CD4-positive, alpha-beta T cell (primary cell): ENCODE results near the gene KLHL35. TPM values are rescaled to one million over a fixed set of nuclear protein-coding genes. Genes with fewer than 3 reads are reported as not detected.

Experiments used
- ATAC-seq: fragments of 200-7000 bp; cut with Tn5 transposase; one replicate; pipeline ENCODE4 v1.10.0; 2022; ENCODE audit warnings: mild to moderate bottlenecking; ENCODE audit not compliant: poor library complexity
- CTCF ChIA-PET: fragments of 350-600 bp; sonication (Branson Sonifier 250); formaldehyde crosslinking; loops from one replicate; lab custom pipeline; 2021; ENCODE audit warnings: antibody characterized with exemption, inconsistent platforms; lab: Charles Lee
- POLR2A ChIA-PET: fragments of 350-600 bp; sonication (Branson Sonifier 250); formaldehyde crosslinking; loops from one replicate; lab custom pipeline; 2021; ENCODE audit warnings: antibody characterized with exemption, inconsistent platforms; lab: Charles Lee
- DNase-seq, 14 experiments: peaks; one replicate each; pipeline ENCODE4 v3.0.0-alpha.2; 2013 to 2020; ENCODE audit warnings: mixed read lengths in 2 of 14
- H3K27ac ChIP-seq, 2 donors: one replicate each; pipeline versions ENCODE4 v1.5.1 to v1.7.0; 2013; ENCODE audit warnings: low read length in 2 of 2, low read depth in 1 of 2, mild to moderate bottlenecking in 1 of 2
- H3K27me3 ChIP-seq, 2 experiments: 1 replicate in 1 of 2; 2 replicates in 1 of 2; pipeline versions ENCODE4 v1.6.1 to v1.7.0; 2013; ENCODE audit warnings: low read length in 2 of 2, control low read depth in 1 of 2, mild to moderate bottlenecking in 1 of 2, moderate library complexity in 1 of 2; ENCODE audit not compliant: insufficient read depth in 2 of 2, control insufficient read depth in 1 of 2
- H3K36me3 ChIP-seq: one replicate; pipeline ENCODE4 v1.6.1; 2013; ENCODE audit warnings: low read length, control low read depth; ENCODE audit not compliant: insufficient read depth
- H3K4me1 ChIP-seq: one replicate; pipeline ENCODE4 v1.6.1; 2013; ENCODE audit warnings: low read length, control low read depth; ENCODE audit not compliant: insufficient read depth
- H3K4me3 ChIP-seq: one replicate; pipeline ENCODE4 v1.5.1; 2013; ENCODE audit warnings: mild to moderate bottlenecking, low read length, moderate library complexity
- H3K9me3 ChIP-seq, 2 experiments: 1 replicate in 1 of 2; 2 replicates in 1 of 2; pipeline versions ENCODE4 v1.6.1 to v1.7.0; 2013; ENCODE audit warnings: low read length in 2 of 2, mild to moderate bottlenecking in 2 of 2, control low read depth in 1 of 2, moderate library complexity in 1 of 2; ENCODE audit not compliant: control insufficient read depth in 1 of 2, insufficient read depth in 1 of 2
- H3K27ac Mint-ChIP-seq: one replicate; pipeline ENCODE4 v1.8.0; 2020; ENCODE audit warnings: mixed read lengths
- H3K27me3 Mint-ChIP-seq: one replicate; pipeline ENCODE4 v1.8.0; 2021; ENCODE audit warnings: mixed read lengths
- H3K36me3 Mint-ChIP-seq: one replicate; pipeline ENCODE4 v1.8.0; 2021; ENCODE audit warnings: low read depth, mixed read lengths
- H3K4me1 Mint-ChIP-seq: one replicate; pipeline ENCODE4 v1.8.0; 2021; ENCODE audit warnings: low read depth, mixed read lengths
- H3K4me3 Mint-ChIP-seq: one replicate; pipeline ENCODE4 v1.8.0; 2020; ENCODE audit warnings: mild to moderate bottlenecking, mixed read lengths
- H3K9me3 Mint-ChIP-seq: one replicate; pipeline ENCODE4 v1.8.0; 2020; ENCODE audit warnings: mixed read lengths
- intact Hi-C, 2 experiments: fragments of 100-400 bp; cut with DNase I in 1 of 2; cut with micrococcal nuclease in 1 of 2; formaldehyde crosslinking; loops; one replicate each; pipeline versions ENCODE4 v1.15.1 to v1.9.0; 2023 to 2025; cut with DNase I, micrococcal nuclease
- total RNA-seq, 174 experiments: library from RNA in 2 of 174; stranded (reverse) in 2 of 174; gene quantifications; one replicate each; pipeline ENCODE4 v1.2.3 and lab custom pipeline; 2021 to 2026
- TF ChIP-seq, protein P1 (sequence below): fragments of 200-600 bp; IDR thresholded peaks from one replicate; pipeline ENCODE4 v1.8.0; 2022; ENCODE audit warnings: antibody characterized with exemption, mild to moderate bottlenecking

The KLHL35 gene
- total RNA-seq, 2 experiments from 2014 or later: 0.33 to 0.81 TPM

DNA sequence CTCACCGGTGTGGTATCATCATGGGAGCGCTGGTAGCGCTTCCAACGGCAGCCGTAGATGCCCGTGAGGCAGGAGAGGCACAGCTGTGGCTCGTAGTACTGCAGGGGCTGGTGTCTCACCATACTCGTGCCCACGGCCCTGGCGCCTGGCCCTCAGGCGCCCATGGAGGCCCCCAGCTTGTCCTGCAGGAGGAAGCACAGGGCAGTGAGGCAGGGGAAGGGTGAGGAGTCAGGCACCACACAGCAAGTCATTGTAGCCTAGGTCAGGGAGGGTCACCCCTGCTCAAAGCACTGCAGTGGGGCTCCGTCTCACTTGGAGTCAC, 44.6 kb upstream of the KLHL35 start:
- peaks cover 22% of the 10 kb centered on the region for H3K4me1 ChIP-seq
- ChIA-PET CTCF (no interaction called here), POLR2A (interaction anchor here (1.5 kb wide), 1 partner anchor 13 kb away, joined by 3 read pairs; no protein-coding TSS in a partner anchor)
- H3K4me3 ChIP-seq: no peak overlapping the region
- Mint-ChIP-seq H3K9me3 (no peaks in the 10 kb centered on the region), H3K27me3 (no peaks in the 10 kb centered on the region), H3K36me3 (no peaks in the 10 kb centered on the region), H3K27ac (peak overlapping the region; percentile 77), H3K4me1 (peaks cover 16% of the 10 kb centered on the region), H3K4me3 (no peak overlapping the region)
- DNase-seq (no peak), ATAC-seq (no peak)
- H3K27me3 ChIP-seq: no peaks in the 10 kb centered on the region
- intact Hi-C loops: no loop called here
- no peak overlapping the region for H3K27ac ChIP-seq
- H3K36me3 ChIP-seq: peaks cover 3% of the 10 kb centered on the region
- TF ChIP-seq, protein P1, sequence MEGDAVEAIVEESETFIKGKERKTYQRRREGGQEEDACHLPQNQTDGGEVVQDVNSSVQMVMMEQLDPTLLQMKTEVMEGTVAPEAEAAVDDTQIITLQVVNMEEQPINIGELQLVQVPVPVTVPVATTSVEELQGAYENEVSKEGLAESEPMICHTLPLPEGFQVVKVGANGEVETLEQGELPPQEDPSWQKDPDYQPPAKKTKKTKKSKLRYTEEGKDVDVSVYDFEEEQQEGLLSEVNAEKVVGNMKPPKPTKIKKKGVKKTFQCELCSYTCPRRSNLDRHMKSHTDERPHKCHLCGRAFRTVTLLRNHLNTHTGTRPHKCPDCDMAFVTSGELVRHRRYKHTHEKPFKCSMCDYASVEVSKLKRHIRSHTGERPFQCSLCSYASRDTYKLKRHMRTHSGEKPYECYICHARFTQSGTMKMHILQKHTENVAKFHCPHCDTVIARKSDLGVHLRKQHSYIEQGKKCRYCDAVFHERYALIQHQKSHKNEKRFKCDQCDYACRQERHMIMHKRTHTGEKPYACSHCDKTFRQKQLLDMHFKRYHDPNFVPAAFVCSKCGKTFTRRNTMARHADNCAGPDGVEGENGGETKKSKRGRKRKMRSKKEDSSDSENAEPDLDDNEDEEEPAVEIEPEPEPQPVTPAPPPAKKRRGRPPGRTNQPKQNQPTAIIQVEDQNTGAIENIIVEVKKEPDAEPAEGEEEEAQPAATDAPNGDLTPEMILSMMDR: no peak
- H3K9me3 ChIP-seq: no peaks in the 10 kb centered on the region

- H3K4me1 Mint-ChIP-seq: peaks cover 16% of the 10 kb centered on the region
- CTCF ChIA-PET: no interaction called here
- Histone ChIP-seq H3K36me3 (peaks cover 7% of the 10 kb centered on the region), H3K4me3 (no peak overlapping the region), H3K27me3 (no peaks in the 10 kb centered on the region), H3K27ac (peak overlapping the region in 1 of 2 donors; percentile 34), H3K9me3 (no peaks in the 10 kb centered on the region), H3K4me1 (peaks cover 22% of the 10 kb centered on the region)
- intact Hi-C loops: no loop called here
- peak overlapping the region; percentile 75 for H3K27ac Mint-ChIP-seq
- no peaks in the 10 kb centered on the region for H3K36me3 Mint-ChIP-seq
- ATAC-seq: no peak
- no peaks in the 10 kb centered on the region for H3K9me3 Mint-ChIP-seq
- DNase-seq: no peak
- POLR2A ChIA-PET: interaction anchor here (1.5 kb wide), 1 partner anchor 14 kb away, joined by 3 read pairs; no protein-coding TSS in a partner anchor
- H3K4me3 Mint-ChIP-seq: no peak overlapping the region
- TF ChIP-seq, protein P1: no peak
- H3K27me3 Mint-ChIP-seq: no peaks in the 10 kb centered on the region
These were observed 44.0 kb upstream of the KLHL35 start for GRCh38 chr11:75476739-75477613.

DNA sequence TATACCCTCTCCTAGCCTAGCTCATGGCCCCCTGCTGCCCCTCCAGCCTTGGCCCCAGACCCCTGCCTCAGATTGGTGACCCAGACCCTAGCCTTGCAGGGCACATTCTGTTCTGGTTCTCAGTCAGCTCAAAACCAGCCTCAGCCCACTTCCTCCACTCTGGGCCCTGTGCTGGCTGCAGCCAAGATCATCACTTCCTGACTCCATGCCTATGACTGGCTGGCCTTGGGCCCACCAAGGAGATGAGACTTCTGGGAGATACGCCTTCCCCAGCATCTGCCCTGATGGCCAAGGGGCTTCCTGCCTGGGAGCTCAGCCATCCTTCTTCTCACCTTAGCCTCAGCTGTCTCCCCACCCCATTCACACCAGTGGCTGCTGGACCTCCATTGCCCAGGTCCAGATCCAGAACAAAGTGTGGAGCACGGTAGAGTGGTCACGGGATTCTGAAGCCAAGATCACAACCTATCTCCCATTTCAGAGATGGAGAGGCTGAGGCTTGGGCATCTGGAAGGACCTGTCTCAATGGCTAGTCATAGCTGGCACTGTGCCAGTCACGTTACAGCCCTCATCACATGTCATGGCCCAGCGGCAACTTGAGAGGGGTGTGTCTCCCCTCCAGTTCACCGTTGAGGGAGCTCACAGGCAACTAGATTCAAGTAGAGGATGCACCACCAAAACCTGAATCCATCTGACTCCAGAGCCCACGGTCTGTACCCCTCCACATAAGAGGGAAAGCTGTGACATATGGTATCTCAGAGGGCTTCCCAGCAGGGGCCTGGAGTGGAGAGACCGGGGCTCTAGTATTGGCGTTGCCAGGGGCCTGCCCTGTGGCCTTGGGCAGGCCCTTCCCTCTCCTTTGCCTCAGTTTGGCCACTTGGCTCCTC, 43.0 kb upstream of the KLHL35 start:
- Histone ChIP-seq H3K36me3 (peaks cover 8% of the 10 kb centered on the region), H3K9me3 (no peaks in the 10 kb centered on the region), H3K4me3 (peak overlapping the region; percentile 2), H3K27me3 (no peaks in the 10 kb centered on the region), H3K4me1 (peaks cover 22% of the 10 kb centered on the region), H3K27ac (peak overlapping the region; percentile 34 to 54)
- Mint-ChIP-seq H3K4me1 (peaks cover 16% of the 10 kb centered on the region), H3K27me3 (no peaks in the 10 kb centered on the region), H3K4me3 (peak overlapping the region; percentile 34), H3K27ac (peak overlapping the region; percentile 75), H3K9me3 (no peaks in the 10 kb centered on the region), H3K36me3 (no peaks in the 10 kb centered on the region)
- TF ChIP-seq, protein P1: no peak
- ATAC-seq (peak; percentile 66), DNase-seq (peak in 5 of 14 experiments; percentile 11 to 58 (median 27))
- ChIA-PET POLR2A (interaction anchor here (0.7 to 1.5 kb wide), 5 partner anchors 15 to 470 kb away, joined by 3 to 6 read pairs (median 5); partner anchors contain the start of genes GDPD5 and SERPINH1), CTCF (no interaction called here)
- intact Hi-C loops: no loop called here
